ENCODE results near the gene CELF5. TPM values are rescaled to one million over a fixed set of nuclear protein-coding genes. Genes with fewer than 3 reads are reported as not detected.

CELF5 gene
- total and polyA plus RNA-seq, 9 of the 15 experiments (the other 6 are each of a cell fraction or from before 2014, with no cell fraction given): 0.01 to 0.56 (median 0.22) TPM

DNA sequence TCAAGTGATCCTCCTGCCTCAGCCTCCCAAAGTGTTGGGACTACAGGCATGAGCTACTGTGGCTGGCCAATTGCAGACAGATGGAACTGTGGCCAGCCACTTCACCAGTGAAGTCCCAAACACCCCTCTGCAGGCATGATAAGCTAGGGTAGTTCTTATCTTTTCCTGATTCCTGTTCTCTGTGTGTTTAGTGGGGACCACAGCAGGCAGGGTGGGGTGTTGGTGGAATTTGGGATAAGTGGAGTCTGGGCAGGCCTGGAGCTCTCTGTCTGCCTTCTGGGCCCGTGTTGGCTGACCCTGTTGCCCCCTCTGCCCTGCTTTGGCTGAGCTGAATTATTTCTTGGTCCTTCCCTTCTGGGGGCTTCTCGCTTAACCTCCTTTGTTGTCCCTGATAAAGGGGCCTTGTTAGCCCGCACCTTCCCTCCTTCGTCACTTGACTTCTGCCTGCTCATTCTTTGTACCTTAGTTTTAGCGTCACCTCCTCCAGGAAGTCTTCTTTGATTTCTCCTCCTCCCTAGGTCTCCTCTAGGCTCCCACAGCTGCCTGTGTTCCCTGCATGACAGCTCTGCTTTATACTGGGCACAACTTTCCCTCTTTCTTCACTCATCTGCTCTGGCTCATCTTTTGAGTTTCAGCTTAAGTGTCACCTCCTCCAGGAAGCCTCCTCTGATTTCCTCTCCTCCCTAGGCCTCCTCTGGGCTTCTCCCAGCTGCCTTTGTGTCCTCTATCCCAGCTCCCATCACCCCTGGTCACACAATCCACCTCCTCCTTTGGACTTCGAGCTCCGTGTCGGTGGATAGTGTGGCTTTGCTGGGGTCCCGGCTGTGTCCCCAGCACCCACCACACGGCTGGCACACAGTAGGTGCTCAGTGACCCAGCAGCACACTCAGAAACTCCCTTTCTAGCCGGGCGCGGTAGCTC is 40.5 kb upstream of the CELF5 start:
- DNase-seq (ENCODE audit: extremely low read depth in 1 of 4, low spot score in 3 of 4): peak; percentile 72 to 78 (median 74)
- intact Hi-C loops (cut with micrococcal nuclease): no loop called here
- no peaks in the 10 kb centered on the region for H3K9me3 ChIP-seq (replicated peaks; ENCODE audit: control insufficient read depth, insufficient read depth, low read depth, low read length)
- peaks cover 21 to 62% of the 10 kb centered on the region in 2 experiments for H3K4me1 ChIP-seq (replicated peaks in 1 of 2; ENCODE audit: control insufficient read depth in 2 of 2, insufficient read depth in 2 of 2, low read length in 2 of 2)
- H4K20me1 ChIP-seq (replicated peaks; ENCODE audit: control insufficient read depth, insufficient read depth, low read length): peaks cover 12% of the 10 kb centered on the region; the same call in 1 of the 2 replicates
- peak overlapping the region; percentile 96 for H3K27ac ChIP-seq (ENCODE audit: extremely low read depth, low read depth, low read length)
- FAIRE-seq: peak; percentile 93
- H3K36me3 ChIP-seq (ENCODE audit: control insufficient read depth, insufficient read depth, low read length): peaks cover 21% of the 10 kb centered on the region; the same call in 2 of the 3 replicates
- WGBS (ENCODE audit: insufficient coverage, low coverage, missing lambda C conversion rate): 27% methylated on average over 13 of the region's 13 CpGs
- H3K4me3 ChIP-seq: no peak overlapping the region
- peak overlapping the region; percentile 96 for H3K4me2 ChIP-seq (ENCODE audit: insufficient read depth, low read length)
- H3K9me1 ChIP-seq (ENCODE audit: control insufficient read depth, insufficient read depth, low read length): no peaks in the 10 kb centered on the region
- H3K79me2 ChIP-seq (ENCODE audit: control insufficient read depth, insufficient read depth, low read length): peaks cover 33% of the 10 kb centered on the region
- no peaks in the 10 kb centered on the region for H3K27me3 ChIP-seq (ENCODE audit: control insufficient read depth in 2 of 2, insufficient read depth in 2 of 2, low read length in 2 of 2)
- ATAC-seq: no peak
- no TSS peak for BruUV-seq (replicated peaks)
- H3K9ac ChIP-seq (ENCODE audit: insufficient read depth in 1 of 2, low read depth in 2 of 2, low read length in 2 of 2): peak overlapping the region in 1 of 2 experiments; percentile 65; a peak in 1 of 4 replicates
- H2AFZ ChIP-seq (ENCODE audit: low read depth, low read length): peak overlapping the region; percentile 99
- ChIA-PET CTCF (ENCODE audit: low intra/inter-chr PET ratio) (no interaction called here), POLR2A (interaction anchor here (0.6 to 1.0 kb wide), 4 partner anchors 13 to 1361 kb away, joined by 3 to 4 read pairs (median 4); no protein-coding TSS in a partner anchor)
- in situ Hi-C loops (cut with MboI): no loop called here
- TF ChIP-seq POLR2B (IDR thresholded peaks at IDR 0.05; ENCODE audit: low read depth, partially characterized antibody): no peak
- TF ChIP-seq, protein P1, sequence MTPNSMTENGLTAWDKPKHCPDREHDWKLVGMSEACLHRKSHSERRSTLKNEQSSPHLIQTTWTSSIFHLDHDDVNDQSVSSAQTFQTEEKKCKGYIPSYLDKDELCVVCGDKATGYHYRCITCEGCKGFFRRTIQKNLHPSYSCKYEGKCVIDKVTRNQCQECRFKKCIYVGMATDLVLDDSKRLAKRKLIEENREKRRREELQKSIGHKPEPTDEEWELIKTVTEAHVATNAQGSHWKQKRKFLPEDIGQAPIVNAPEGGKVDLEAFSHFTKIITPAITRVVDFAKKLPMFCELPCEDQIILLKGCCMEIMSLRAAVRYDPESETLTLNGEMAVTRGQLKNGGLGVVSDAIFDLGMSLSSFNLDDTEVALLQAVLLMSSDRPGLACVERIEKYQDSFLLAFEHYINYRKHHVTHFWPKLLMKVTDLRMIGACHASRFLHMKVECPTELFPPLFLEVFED (CRISPR knock-in tag; conservative IDR thresholded peaks at IDR 0.05): 0 out of 2 replicates have a peak, but pooled peaks have one; percentile 27
- TF ChIP-seq YY1 (IDR thresholded peaks at IDR 0.05; ENCODE audit: borderline replicate concordance in 1 of 3, control insufficient read depth in 1 of 3, extremely low read depth in 1 of 3, insufficient read depth in 3 of 3, insufficient read length in 1 of 3, insufficient replicate concordance in 2 of 3, low read depth in 1 of 3, low read length in 2 of 3): no peak
- TF ChIP-seq FOXJ2 (tag; IDR thresholded peaks at IDR 0.05): no peak
- TF ChIP-seq PTTG1 (tag; IDR thresholded peaks at IDR 0.05; ENCODE audit: low read depth): no peak
- TF ChIP-seq ZNF561 (CRISPR knock-in tag; conservative IDR thresholded peaks at IDR 0.05): no peak
- TF ChIP-seq, protein P2, sequence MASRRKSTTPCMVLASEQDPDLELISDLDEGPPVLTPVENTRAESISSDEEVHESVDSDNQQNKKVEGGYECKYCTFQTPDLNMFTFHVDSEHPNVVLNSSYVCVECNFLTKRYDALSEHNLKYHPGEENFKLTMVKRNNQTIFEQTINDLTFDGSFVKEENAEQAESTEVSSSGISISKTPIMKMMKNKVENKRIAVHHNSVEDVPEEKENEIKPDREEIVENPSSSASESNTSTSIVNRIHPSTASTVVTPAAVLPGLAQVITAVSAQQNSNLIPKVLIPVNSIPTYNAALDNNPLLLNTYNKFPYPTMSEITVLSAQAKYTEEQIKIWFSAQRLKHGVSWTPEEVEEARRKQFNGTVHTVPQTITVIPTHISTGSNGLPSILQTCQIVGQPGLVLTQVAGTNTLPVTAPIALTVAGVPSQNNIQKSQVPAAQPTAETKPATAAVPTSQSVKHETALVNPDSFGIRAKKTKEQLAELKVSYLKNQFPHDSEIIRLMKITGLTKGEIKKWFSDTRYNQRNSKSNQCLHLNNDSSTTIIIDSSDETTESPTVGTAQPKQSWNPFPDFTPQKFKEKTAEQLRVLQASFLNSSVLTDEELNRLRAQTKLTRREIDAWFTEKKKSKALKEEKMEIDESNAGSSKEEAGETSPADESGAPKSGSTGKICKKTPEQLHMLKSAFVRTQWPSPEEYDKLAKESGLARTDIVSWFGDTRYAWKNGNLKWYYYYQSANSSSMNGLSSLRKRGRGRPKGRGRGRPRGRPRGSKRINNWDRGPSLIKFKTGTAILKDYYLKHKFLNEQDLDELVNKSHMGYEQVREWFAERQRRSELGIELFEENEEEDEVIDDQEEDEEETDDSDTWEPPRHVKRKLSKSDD (conservative IDR thresholded peaks at IDR 0.05; ENCODE audit: low read length): no peak
- TF ChIP-seq ZNF24 (IDR thresholded peaks at IDR 0.05): peak; percentile 49; the same call in 1 of the 2 replicates
- TF ChIP-seq SIRT6 (IDR thresholded peaks at IDR 0.05; ENCODE audit: low read depth, low read length): no peak
- no peak for TF ChIP-seq XRCC4 (IDR thresholded peaks at IDR 0.05; ENCODE audit: extremely low read depth, insufficient read depth, insufficient read length)
- TF ChIP-seq NR3C1 (CRISPR knock-in tag; IDR thresholded peaks at IDR 0.05): no peak
- TF ChIP-seq, protein P3, sequence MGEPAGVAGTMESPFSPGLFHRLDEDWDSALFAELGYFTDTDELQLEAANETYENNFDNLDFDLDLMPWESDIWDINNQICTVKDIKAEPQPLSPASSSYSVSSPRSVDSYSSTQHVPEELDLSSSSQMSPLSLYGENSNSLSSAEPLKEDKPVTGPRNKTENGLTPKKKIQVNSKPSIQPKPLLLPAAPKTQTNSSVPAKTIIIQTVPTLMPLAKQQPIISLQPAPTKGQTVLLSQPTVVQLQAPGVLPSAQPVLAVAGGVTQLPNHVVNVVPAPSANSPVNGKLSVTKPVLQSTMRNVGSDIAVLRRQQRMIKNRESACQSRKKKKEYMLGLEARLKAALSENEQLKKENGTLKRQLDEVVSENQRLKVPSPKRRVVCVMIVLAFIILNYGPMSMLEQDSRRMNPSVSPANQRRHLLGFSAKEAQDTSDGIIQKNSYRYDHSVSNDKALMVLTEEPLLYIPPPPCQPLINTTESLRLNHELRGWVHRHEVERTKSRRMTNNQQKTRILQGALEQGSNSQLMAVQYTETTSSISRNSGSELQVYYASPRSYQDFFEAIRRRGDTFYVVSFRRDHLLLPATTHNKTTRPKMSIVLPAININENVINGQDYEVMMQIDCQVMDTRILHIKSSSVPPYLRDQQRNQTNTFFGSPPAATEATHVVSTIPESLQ (CRISPR knock-in tag; IDR thresholded peaks at IDR 0.05): no peak
- no peak for TF ChIP-seq ZNF551 (CRISPR knock-in tag; IDR thresholded peaks at IDR 0.05)
- TF ChIP-seq FOXJ3 (CRISPR knock-in tag; IDR thresholded peaks at IDR 0.05): no peak

All from K562 (cell line).